IMR-90 (cell line): Measurements from ENCODE around the gene CTCFL. TPM values are rescaled to one million over a fixed set of nuclear protein-coding genes. Genes with fewer than 3 reads are reported as not detected.

Source experiments
- ATAC-seq: fragments of 200-7000 bp; cut with Tn5 transposase; 2 replicates; pipeline ENCODE4 v1.9.1; 2020; ENCODE audit warnings: low read depth, mild to moderate bottlenecking, moderate library complexity
- BruUV-seq: library from RNA; stranded (reverse); fragments of 400-500 nt; replicated peaks from 2 replicates; lab custom pipeline; 2021; lab: Mats Ljungman, UMichigan
- CTCF ChIA-PET: fragments of 300-600 bp; formaldehyde crosslinking; extraction: SDS; loops from one replicate; lab custom pipeline; 2021; ENCODE audit warnings: antibody characterized with exemption; lab: Yijun Ruan, JAX
- POLR2A ChIA-PET: fragments of 300-600 bp; sonication (Branson Sonifier 250); formaldehyde crosslinking; loops from one replicate; lab custom pipeline; 2022; ENCODE audit warnings: antibody characterized with exemption; ENCODE audit not compliant: unreplicated experiment; lab: Charles Lee
- DNase-seq: peaks from one replicate; pipeline ENCODE4 v3.0.0; 2013
- H2AFZ ChIP-seq: replicated peaks from 2 replicates; pipeline ENCODE3; 2013; ENCODE audit warnings: low read length, mild to moderate bottlenecking; ENCODE audit not compliant: poor library complexity
- H2AK5ac ChIP-seq: 2 replicates; pipeline ENCODE4 v1.6.1; 2013; ENCODE audit warnings: low read depth, low read length, inconsistent platforms
- H2AK9ac ChIP-seq: replicated peaks from 2 replicates; pipeline ENCODE3; 2013; ENCODE audit warnings: mild to moderate bottlenecking, low read depth, low read length, moderate library complexity; ENCODE audit not compliant: poor library complexity
- H2BK120ac ChIP-seq: 2 replicates; pipeline ENCODE4 v1.6.1; 2013; ENCODE audit warnings: low read depth, low read length, inconsistent platforms
- H2BK15ac ChIP-seq: 3 replicates; pipeline ENCODE4 v1.6.1; 2013; ENCODE audit warnings: low read depth, low read length, inconsistent platforms
- H2BK20ac ChIP-seq: 2 replicates; pipeline ENCODE4 v1.6.1; 2013; ENCODE audit warnings: low read depth, mild to moderate bottlenecking, inconsistent platforms, low read length, moderate library complexity
- H2BK5ac ChIP-seq: 2 replicates; pipeline ENCODE4 v1.6.1; 2013; ENCODE audit warnings: mild to moderate bottlenecking, low read depth, low read length, inconsistent platforms; ENCODE audit not compliant: poor library complexity, severe bottlenecking
- H3K14ac ChIP-seq: replicated peaks from 2 replicates; pipeline ENCODE4 v1.6.1; 2013; ENCODE audit warnings: low read depth, low read length, inconsistent platforms
- H3K18ac ChIP-seq: 2 replicates; pipeline ENCODE4 v1.6.1; 2013; ENCODE audit warnings: low read depth, low read length, control low read depth
- H3K23ac ChIP-seq: 2 replicates; pipeline ENCODE4 v1.6.1; 2013; ENCODE audit warnings: low read depth, low read length, inconsistent platforms
- H3K27ac ChIP-seq: 2 replicates; pipeline ENCODE4 v1.5.1; 2013; ENCODE audit warnings: mild to moderate bottlenecking, control low read depth, low read length; ENCODE audit not compliant: insufficient read depth
- H3K27me3 ChIP-seq: 2 replicates; pipeline ENCODE4 v1.6.1; 2013; ENCODE audit warnings: low read length; ENCODE audit not compliant: control insufficient read depth, insufficient read depth
- H3K36me3 ChIP-seq: 2 replicates; pipeline ENCODE4 v1.6.1; 2013; ENCODE audit warnings: low read length, mixed read lengths; ENCODE audit not compliant: control insufficient read depth, insufficient read depth
- H3K4ac ChIP-seq: 2 replicates; pipeline ENCODE4 v1.6.1; 2013; ENCODE audit warnings: low read depth, low read length, inconsistent platforms
- H3K4me1 ChIP-seq: 2 replicates; pipeline ENCODE4 v1.6.1; 2013; ENCODE audit warnings: low read length, mixed read lengths; ENCODE audit not compliant: control insufficient read depth, insufficient read depth
- H3K4me2 ChIP-seq: 2 replicates; pipeline ENCODE4 v1.6.1; 2013; ENCODE audit warnings: low read depth, mild to moderate bottlenecking, control low read depth, low read length, moderate library complexity
- H3K4me3 ChIP-seq: 2 replicates; pipeline ENCODE4 v1.5.1; 2013; ENCODE audit warnings: low read depth, mild to moderate bottlenecking, control low read depth, low read length, moderate library complexity; ENCODE audit not compliant: insufficient read depth
- H3K56ac ChIP-seq: 2 replicates; pipeline ENCODE4 v1.6.1; 2013; ENCODE audit warnings: low read length, inconsistent platforms; ENCODE audit not compliant: insufficient read depth; ENCODE audit errors: extremely low read depth
- H3K79me1 ChIP-seq, 2 experiments: 2 replicates each; pipeline ENCODE4 v1.6.1; 2013; ENCODE audit warnings: low read length in 2 of 2, inconsistent platforms in 1 of 2, low read depth in 1 of 2
- H3K9ac ChIP-seq: 2 replicates; pipeline ENCODE4 v1.6.1; 2013; ENCODE audit warnings: low read depth, low read length, control low read depth
- H3K9me1 ChIP-seq: 2 replicates; pipeline ENCODE4 v1.6.1; 2013; ENCODE audit warnings: low read length, inconsistent platforms; ENCODE audit not compliant: insufficient read depth
- H3K9me3 ChIP-seq: 2 replicates; pipeline ENCODE4 v1.6.1; 2013; ENCODE audit warnings: low read length; ENCODE audit not compliant: control insufficient read depth, insufficient read depth
- H4K20me1 ChIP-seq: 2 replicates; pipeline ENCODE4 v1.6.1; 2013; ENCODE audit warnings: low read length, inconsistent platforms; ENCODE audit not compliant: insufficient read depth
- H4K5ac ChIP-seq: 2 replicates; pipeline ENCODE4 v1.6.1; 2013; ENCODE audit warnings: mild to moderate bottlenecking, low read depth, low read length, control low read depth
- H4K8ac ChIP-seq, 2 experiments: 2 replicates each; pipeline ENCODE4 v1.6.1; 2013; ENCODE audit warnings: low read depth in 2 of 2, low read length in 2 of 2, control low read depth in 1 of 2, inconsistent platforms in 1 of 2
- H4K91ac ChIP-seq: 2 replicates; pipeline ENCODE4 v1.6.1; 2013; ENCODE audit warnings: low read depth, low read length, inconsistent platforms; ENCODE audit not compliant: insufficient read depth
- BHLHE40 ChIP-seq: fragments of 150-350 bp; IDR thresholded peaks from 2 replicates; pipeline ENCODE4 v1.6.1; 2016; ENCODE audit warnings: mild to moderate bottlenecking, low read depth, low read length
- CEBPB ChIP-seq: IDR thresholded peaks from 2 replicates; pipeline ENCODE4 v1.6.1; 2012; ENCODE audit warnings: low read depth, low read length, improper control_type of control experiment
- CHD1 ChIP-seq: IDR thresholded peaks from 2 replicates; pipeline ENCODE4 v1.6.1; 2012; ENCODE audit warnings: low read depth, low read length, improper control_type of control experiment
- CTCF ChIP-seq: conservative IDR thresholded peaks from 2 replicates; pipeline ENCODE4 v1.5.1; 2012; ENCODE audit warnings: mild to moderate bottlenecking, low read depth, low read length, improper control_type of control experiment
- ELK1 ChIP-seq: fragments of 150-350 bp; IDR thresholded peaks from 2 replicates; pipeline ENCODE4 v1.6.1; 2016; ENCODE audit warnings: low read depth, mild to moderate bottlenecking, low read length, moderate library complexity, borderline replicate concordance
- FOS ChIP-seq: fragments of 150-350 bp; IDR thresholded peaks from 2 replicates; pipeline ENCODE4 v1.6.1; 2016; ENCODE audit warnings: low read depth, low read length
- MAFK ChIP-seq: IDR thresholded peaks from 2 replicates; pipeline ENCODE4 v1.6.1; 2012; ENCODE audit warnings: low read depth, low read length, improper control_type of control experiment
- MAZ ChIP-seq: IDR thresholded peaks from 2 replicates; pipeline ENCODE4 v1.6.1; 2012; ENCODE audit warnings: low read depth, mild to moderate bottlenecking, low read length, improper control_type of control experiment, moderate library complexity, borderline replicate concordance
- MXI1 ChIP-seq: IDR thresholded peaks from 2 replicates; pipeline ENCODE4 v1.6.1; 2012; ENCODE audit warnings: low read depth, mild to moderate bottlenecking, low read length, moderate library complexity, borderline replicate concordance
- NFE2L2 ChIP-seq: fragments of 150-350 bp; IDR thresholded peaks from 2 replicates; pipeline ENCODE4 v1.6.1; 2016; ENCODE audit warnings: low read depth, mild to moderate bottlenecking, low read length
- POLR2A ChIP-seq: IDR thresholded peaks from 2 replicates; pipeline ENCODE4 v1.6.1; 2012; ENCODE audit warnings: mild to moderate bottlenecking, low read depth, low read length
- RAD21 ChIP-seq: IDR thresholded peaks from 2 replicates; pipeline ENCODE4 v1.6.1; 2012; ENCODE audit warnings: low read length, improper control_type of control experiment
- RCOR1 ChIP-seq: IDR thresholded peaks from 2 replicates; pipeline ENCODE4 v1.6.1; 2012; ENCODE audit warnings: mild to moderate bottlenecking, low read length, improper control_type of control experiment; ENCODE audit not compliant: insufficient replicate concordance
- RFX5 ChIP-seq: IDR thresholded peaks from 2 replicates; pipeline ENCODE4 v1.8.0; 2012; ENCODE audit warnings: low read depth, mild to moderate bottlenecking, low read length, moderate library complexity
- SMC3 ChIP-seq: fragments of 150-350 bp; IDR thresholded peaks from 2 replicates; pipeline ENCODE4 v1.6.1; 2016; ENCODE audit warnings: low read depth, mild to moderate bottlenecking, antibody characterized with exemption, low read length, moderate library complexity
- USF2 ChIP-seq: fragments of 150-350 bp; IDR thresholded peaks from 2 replicates; pipeline ENCODE4 v1.6.1; 2017; ENCODE audit warnings: mild to moderate bottlenecking, antibody characterized with exemption, low read length, low read depth
- WGBS, 2 experiments: methylation state at CpG; one replicate each; pipeline versions ENCODE4 v1.1.5 to v1.1.7; 2013; ENCODE audit warnings: missing lambda C conversion rate in 2 of 2; ENCODE audit not compliant: insufficient read length in 1 of 2; ENCODE audit errors: extremely low coverage in 2 of 2; 5-methylcytosine and 5-hydroxymethylcytosine counted together
- dilution Hi-C: fragments of 300-500 bp; cut with HindIII; formaldehyde crosslinking; loops from one replicate; pipeline ENCODE4 v1.14.3; 2018; ENCODE audit warnings: low sequenced_read_pairs; ENCODE audit not compliant: unreplicated experiment
- in situ Hi-C: fragments of 300-500 bp; cut with MboI; formaldehyde crosslinking; loops from 3 replicates; pipeline ENCODE4 v1.14.3; 2019; ENCODE audit warnings: low sequenced_read_pairs, inconsistent platforms, mixed read lengths
- intact Hi-C: fragments of 100-400 bp; cut with micrococcal nuclease; formaldehyde crosslinking; loops from 2 replicates; pipeline ENCODE4 v1.10.0; 2022
- polyA plus RNA-seq, 3 experiments: library from polyadenylated mRNA; depleted of rRNA; stranded (reverse); fragments of >200 nt; gene quantifications; 2 replicates each; pipeline ENCODE4 v1.2.3, GENCODE V29; 2012; ENCODE audit warnings: low replicate concordance in 1 of 3
- total RNA-seq: library from RNA; depleted of rRNA; stranded (reverse); fragments of >200 nt; gene quantifications from 2 replicates; pipeline ENCODE4 v1.2.3, GENCODE V29; 2012

CTCFL gene
- total and polyA plus RNA-seq, 2 of the 4 experiments (the other 2 are of a cell fraction): not detected

GRCh38 chr20:57459897-57460296 is 65.0 kb downstream of the CTCFL start:
- Histone ChIP-seq H3K9ac (no peak overlapping the region), H3K79me1 (no peaks in the 10 kb centered on the region), H2BK120ac (no peak overlapping the region), H4K20me1 (no peaks in the 10 kb centered on the region), H4K8ac (no peak overlapping the region), H2BK15ac (no peak overlapping the region), H3K4me1 (no peaks in the 10 kb centered on the region), H3K18ac (no peak overlapping the region), H3K9me1 (no peaks in the 10 kb centered on the region), H3K23ac (no peak overlapping the region), H3K36me3 (no peaks in the 10 kb centered on the region), H3K4ac (no peak overlapping the region), H3K56ac (no peak overlapping the region), H3K14ac (no peak overlapping the region), H3K9me3 (peaks cover 3% of the 10 kb centered on the region; the same call in 1 of the 2 replicates), H2AFZ (no peak overlapping the region), H2AK9ac (no peak overlapping the region), H3K27ac (no peak overlapping the region), H3K4me3 (no peak overlapping the region), H2BK5ac (no peak overlapping the region), H3K4me2 (no peak overlapping the region), H2BK20ac (no peak overlapping the region), H3K27me3 (peaks cover 29% of the 10 kb centered on the region), H4K91ac (no peak overlapping the region), H2AK5ac (no peak overlapping the region), H4K5ac (no peak overlapping the region)
- TF ChIP-seq CEBPB (no peak), MAFK (no peak), RAD21 (no peak), NFE2L2 (no peak), BHLHE40 (no peak), POLR2A (no peak), FOS (no peak), CTCF (no peak), RFX5 (no peak), ELK1 (no peak), MXI1 (no peak), CHD1 (no peak), MAZ (no peak), SMC3 (no peak), USF2 (no peak), RCOR1 (no peak)
- in situ Hi-C loops (no loop called here), intact Hi-C loops (no loop called here), dilution Hi-C loops (no loop called here)
- DNase-seq: no peak
- ChIA-PET CTCF (no interaction called here), POLR2A (no interaction called here)
- 63% methylated on average over 1 of the region's 5 CpGs; no CpG with 5 or more reads in 1 of the 2 experiments for WGBS, 2 experiments
- no TSS peak for BruUV-seq
- ATAC-seq: no peak
